Neural crest cell (in vitro differentiated cells): Measurements from ENCODE around the gene PRXL2A. TPM values are rescaled to one million over a fixed set of nuclear protein-coding genes. Genes with fewer than 3 reads are reported as not detected.

Experiments
- DNase-seq: peaks from one replicate; pipeline ENCODE4 v3.0.0; 2021; ENCODE audit warnings: low read depth, mixed read lengths, low spot score
- H3K27ac Mint-ChIP-seq: one replicate; pipeline ENCODE4 v1.8.0; 2021; ENCODE audit warnings: mild to moderate bottlenecking, mixed read lengths; ENCODE audit not compliant: unreplicated experiment
- H3K27me3 Mint-ChIP-seq: 2 replicates; pipeline ENCODE4 v1.8.0; 2021; ENCODE audit warnings: low read depth, mild to moderate bottlenecking, mixed read lengths
- H3K36me3 Mint-ChIP-seq: 2 replicates; pipeline ENCODE4 v1.8.0; 2021; ENCODE audit warnings: low read depth, mild to moderate bottlenecking, mixed read lengths
- H3K4me1 Mint-ChIP-seq: 2 replicates; pipeline ENCODE4 v1.8.0; 2021; ENCODE audit warnings: mixed read lengths
- H3K4me3 Mint-ChIP-seq: one replicate; pipeline ENCODE4 v1.8.0; 2021; ENCODE audit warnings: mild to moderate bottlenecking, mixed read lengths
- H3K9me3 Mint-ChIP-seq: 2 replicates; pipeline ENCODE4 v1.8.0; 2021; ENCODE audit warnings: mixed read lengths
- CTCF ChIP-seq: fragments of 200-600 bp; sonication (generic); conservative IDR thresholded peaks from 2 replicates; pipeline ENCODE4 v1.5.0; 2021; ENCODE audit warnings: antibody characterized with exemption, mild to moderate bottlenecking
- total RNA-seq: library from RNA; stranded (reverse); gene quantifications from 2 replicates; pipeline ENCODE4 v1.2.1, GENCODE V29; 2021

PRXL2A gene
- total RNA-seq, 1 donor from 2014 or later: 161 TPM

GRCh38 chr10:80452640-80453039, 44.3 kb downstream of the PRXL2A start:
- peaks cover 2% of the 10 kb centered on the region for H3K27me3 Mint-ChIP-seq

DNA sequence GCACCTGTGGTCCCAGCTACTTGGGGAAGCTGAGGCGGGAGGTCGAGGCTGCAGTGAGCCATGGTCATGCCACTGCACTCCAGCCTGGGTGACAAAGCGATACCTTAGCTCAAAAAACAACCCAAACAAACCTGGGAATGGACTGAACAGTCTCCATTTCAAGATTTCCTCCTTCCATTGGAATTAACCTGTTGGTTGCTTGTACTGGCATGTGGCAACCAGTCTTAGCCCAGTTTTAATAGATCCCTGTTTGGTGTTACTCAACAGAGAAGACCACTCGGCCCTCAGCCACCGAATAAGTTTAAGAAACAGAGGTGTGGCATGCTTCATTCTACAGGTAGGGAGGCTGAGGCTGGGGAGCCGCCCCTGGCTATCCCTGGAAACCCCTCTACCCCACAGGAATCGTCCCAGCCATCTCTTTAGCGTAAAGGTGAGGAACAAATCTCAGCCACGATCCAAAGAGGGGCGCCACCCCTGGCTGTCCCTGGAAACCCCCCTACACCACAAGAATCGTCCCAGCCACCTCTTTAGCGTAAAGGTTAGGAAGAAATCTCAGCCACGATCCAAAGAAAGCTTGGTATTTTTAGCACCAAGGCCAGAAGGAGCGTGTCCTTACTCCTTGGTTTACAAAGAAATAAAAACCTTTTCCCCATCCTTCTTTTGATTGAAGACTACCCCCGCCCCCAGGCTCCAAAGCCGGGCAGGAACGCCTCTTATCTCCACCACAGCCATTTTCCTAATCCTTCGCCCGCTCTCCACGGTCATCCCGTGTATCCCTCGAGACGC, 44.9 kb downstream of the PRXL2A start:
- DNase-seq: no peak
- Mint-ChIP-seq H3K36me3 (no peaks in the 10 kb centered on the region), H3K4me3 (peak overlapping the region; percentile 95), H3K9me3 (no peaks in the 10 kb centered on the region), H3K4me1 (peaks cover 27% of the 10 kb centered on the region), H3K27me3 (peaks cover 2% of the 10 kb centered on the region), H3K27ac (peak overlapping the region; percentile 98)
- TF ChIP-seq CTCF: peak; percentile 15

More at GRCh38 chr10:80452640-80453039, 44.3 kb downstream of the PRXL2A start:
- H3K36me3 Mint-ChIP-seq: no peaks in the 10 kb centered on the region
- no peak for TF ChIP-seq CTCF
- H3K4me3 Mint-ChIP-seq: no peak overlapping the region
- H3K9me3 Mint-ChIP-seq: no peaks in the 10 kb centered on the region
- peaks cover 26% of the 10 kb centered on the region for H3K4me1 Mint-ChIP-seq
- DNase-seq: no peak
- no peak overlapping the region for H3K27ac Mint-ChIP-seq

DNA sequence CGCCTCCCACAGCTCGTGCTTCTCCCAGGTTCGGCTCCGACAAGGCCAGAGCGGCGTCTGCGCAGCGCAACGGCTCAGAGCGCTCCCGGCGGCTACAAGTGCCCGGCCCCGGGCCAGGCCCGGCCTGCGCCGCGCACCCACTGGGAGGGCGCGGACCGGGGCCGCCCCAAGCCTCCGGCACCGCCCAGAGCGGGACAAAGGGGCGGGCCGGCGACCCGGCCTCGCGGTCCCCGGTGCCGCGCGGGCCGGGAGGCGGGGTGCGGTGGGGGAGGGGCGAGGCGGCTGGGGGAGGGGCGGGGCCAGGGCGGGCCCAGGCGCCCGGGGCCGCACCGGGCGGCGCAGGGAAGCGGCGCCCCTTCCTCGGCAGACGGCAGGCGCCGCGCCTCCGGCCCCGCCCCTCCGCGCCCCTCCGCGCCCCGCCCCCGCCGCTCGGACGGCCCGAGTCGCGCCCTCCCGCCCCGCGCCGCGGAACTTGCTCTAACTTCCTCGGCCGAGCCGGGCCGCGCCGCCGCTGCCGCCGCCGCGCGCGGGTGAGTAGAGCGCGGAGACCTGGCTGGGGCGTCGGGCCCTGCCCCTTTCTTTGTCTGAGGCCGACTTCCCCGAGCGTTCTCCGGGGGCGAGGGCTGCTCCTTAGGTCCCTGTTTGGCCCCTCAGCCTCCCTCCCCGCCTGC, 45.6 kb downstream of the PRXL2A start, which contains the start of gene TSPAN14:
Gene TSPAN14 (plus strand): TSS at position 469 of the 671 bp plus-strand sequence. CDS start 34,924 bp downstream, outside the sequence.
- Mint-ChIP-seq H3K9me3 (no peaks in the 10 kb centered on the region), H3K4me1 (peaks cover 30% of the 10 kb centered on the region), H3K27ac (peak within 1 kb of the TSS; percentile 98), H3K4me3 (peak within 1 kb of the TSS; percentile 96), H3K36me3 (no peaks in the 10 kb centered on the region), H3K27me3 (peaks cover 2% of the 10 kb centered on the region)
- TF ChIP-seq CTCF: no peak
- DNase-seq: peak; percentile 69

- Mint-ChIP-seq H3K27ac (peak overlapping the region; percentile 97), H3K9me3 (no peaks in the 10 kb centered on the region), H3K4me1 (peaks cover 35% of the 10 kb centered on the region), H3K36me3 (no peaks in the 10 kb centered on the region), H3K27me3 (peaks cover 2% of the 10 kb centered on the region), H3K4me3 (peak overlapping the region; percentile 96)
- DNase-seq: no peak
- TF ChIP-seq CTCF: no peak
These were observed 46.4 kb downstream of the PRXL2A start for GRCh38 chr10:80454513-80455460.
